Stimulated activated CD8-positive, alpha-beta memory T cell treated with anti-CD3 and anti-CD28 coated beads, Interleukin-2, amount 100 ng/mL, for 48 hours (primary cell): ENCODE measurements around the gene C1QL3.

Source experiments
- DNase-seq, 2 donors: peaks; one replicate each; pipeline ENCODE4 v3.0.0-alpha.2; 2020; ENCODE audit warnings: low read depth in 2 of 2

The C1QL3 gene

DNA sequence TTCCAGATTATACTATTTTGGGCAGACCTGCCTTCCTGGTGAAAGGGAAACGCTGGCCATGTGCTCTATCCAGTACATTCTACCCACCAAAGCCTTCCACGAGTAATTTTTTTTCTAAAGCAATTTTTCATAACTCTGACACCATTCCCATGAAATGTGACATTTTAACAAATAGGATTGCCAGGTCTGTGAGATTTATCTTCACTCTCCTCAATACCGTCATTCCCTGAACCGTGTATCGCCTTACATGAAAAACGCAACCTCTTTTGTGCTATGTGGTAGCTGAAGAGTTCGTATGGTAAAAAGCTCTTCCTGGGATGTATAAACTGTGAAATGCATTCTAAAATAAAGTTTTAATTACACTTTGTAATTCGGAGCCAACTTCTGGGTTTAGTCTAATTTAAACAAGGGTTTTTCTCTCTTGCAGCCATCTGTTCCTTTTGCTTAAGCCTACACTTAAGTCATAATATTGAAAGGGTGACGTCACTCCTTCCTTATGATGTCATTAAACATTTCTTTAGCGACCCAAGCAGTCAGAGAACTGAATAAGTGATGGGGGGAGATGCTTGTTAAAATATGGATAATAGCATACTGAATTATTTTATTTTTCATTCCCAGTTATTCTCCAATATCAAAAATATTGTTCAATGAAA lies 27.7 kb downstream of the C1QL3 start:
- no peak for DNase-seq

DNA sequence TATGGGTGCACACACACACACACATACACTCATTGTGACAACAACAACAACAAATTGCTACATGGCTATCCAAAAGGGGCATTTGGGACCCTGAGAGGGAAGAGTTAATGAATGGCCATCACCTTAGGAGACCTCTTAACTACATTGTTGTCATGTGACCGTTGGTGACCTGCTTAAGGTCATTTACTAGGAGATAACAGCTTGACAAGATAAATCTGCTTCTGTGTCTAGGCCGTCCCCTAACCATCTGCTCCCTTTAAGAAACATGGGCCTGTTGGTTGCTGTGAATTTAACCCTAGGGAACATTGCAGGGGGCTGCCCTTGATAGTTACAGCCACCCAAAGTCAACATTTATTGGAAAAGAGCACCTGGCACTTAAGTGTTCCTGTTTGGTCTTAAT lies 29.7 kb downstream of the C1QL3 start:
- no peak for DNase-seq

GRCh38 chr10:16490511-16490910 lies 31.2 kb downstream of the C1QL3 start:
- no peak for DNase-seq

- no peak for DNase-seq
Measured at GRCh38 chr10:16483241-16483917, 38.3 kb downstream of the C1QL3 start.

GRCh38 chr10:16481052-16481728 lies 40.5 kb downstream of the C1QL3 start:
- no peak for DNase-seq

- DNase-seq = no peak
Measured at GRCh38 chr10:16478801-16479200, 42.9 kb downstream of the C1QL3 start.

- no peak for DNase-seq
Measured at GRCh38 chr10:16477757-16478156, 43.9 kb downstream of the C1QL3 start.

- DNase-seq = no peak
Measured at GRCh38 chr10:16472828-16473227, 48.9 kb downstream of the C1QL3 start.

DNA sequence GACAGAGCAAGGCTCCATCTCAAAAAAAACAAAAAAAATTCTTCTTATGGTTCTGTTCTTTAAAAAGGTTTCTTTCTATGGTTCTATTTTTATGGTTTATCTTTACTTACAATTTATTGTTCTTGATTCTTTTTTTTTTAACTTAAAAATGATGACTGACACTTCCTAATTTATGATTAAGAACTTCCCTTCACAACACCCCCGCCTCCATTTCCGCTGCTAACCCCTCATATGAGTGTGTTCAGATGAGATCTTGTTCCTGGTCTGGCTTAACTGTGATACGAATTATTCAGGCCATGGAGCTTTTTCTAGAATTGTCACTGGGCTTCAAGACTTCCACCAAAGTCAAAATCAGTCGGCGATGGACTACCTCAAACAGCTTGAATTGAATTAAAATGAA lies 50.9 kb downstream of the C1QL3 start:
- peak in 1 of 2 donors; percentile 10 for DNase-seq

DNA sequence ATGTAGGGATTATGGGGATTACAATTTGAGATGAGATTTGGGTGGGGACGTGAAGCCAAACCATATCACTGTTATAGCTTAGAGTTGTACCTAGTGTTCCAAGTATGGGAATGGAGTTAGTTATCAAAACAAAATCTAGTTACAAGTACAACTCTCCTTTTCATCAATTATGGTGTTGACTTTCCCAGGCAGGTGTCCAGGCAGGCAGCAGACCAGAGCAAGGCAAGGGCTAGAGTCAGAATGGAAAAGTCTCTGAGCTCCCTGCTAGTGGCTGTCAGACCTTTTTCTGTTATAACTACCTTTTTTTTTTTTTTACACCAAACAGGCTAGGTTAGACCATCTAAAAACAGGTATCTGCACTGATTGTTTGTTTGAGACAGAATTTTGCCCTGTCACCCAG lies 55.7 kb downstream of the C1QL3 start:
- no peak for DNase-seq
